GM18519 (cell line): ENCODE results near the gene PIP5K1C.
"Not testable (repeated sequence)": the region's sequence is repeated elsewhere in the genome, so short reads cannot be mapped to it uniquely, and the experiment has no call there.

Experiments
- ATAC-seq: cut with Tn5 transposase; IDR thresholded peaks from one replicate; pipeline ENCODE4 v1.9.1; 2021; ENCODE audit warnings: mild to moderate bottlenecking, moderate library complexity; ENCODE audit not compliant: unreplicated experiment, low FRiP score

PIP5K1C gene

DNA sequence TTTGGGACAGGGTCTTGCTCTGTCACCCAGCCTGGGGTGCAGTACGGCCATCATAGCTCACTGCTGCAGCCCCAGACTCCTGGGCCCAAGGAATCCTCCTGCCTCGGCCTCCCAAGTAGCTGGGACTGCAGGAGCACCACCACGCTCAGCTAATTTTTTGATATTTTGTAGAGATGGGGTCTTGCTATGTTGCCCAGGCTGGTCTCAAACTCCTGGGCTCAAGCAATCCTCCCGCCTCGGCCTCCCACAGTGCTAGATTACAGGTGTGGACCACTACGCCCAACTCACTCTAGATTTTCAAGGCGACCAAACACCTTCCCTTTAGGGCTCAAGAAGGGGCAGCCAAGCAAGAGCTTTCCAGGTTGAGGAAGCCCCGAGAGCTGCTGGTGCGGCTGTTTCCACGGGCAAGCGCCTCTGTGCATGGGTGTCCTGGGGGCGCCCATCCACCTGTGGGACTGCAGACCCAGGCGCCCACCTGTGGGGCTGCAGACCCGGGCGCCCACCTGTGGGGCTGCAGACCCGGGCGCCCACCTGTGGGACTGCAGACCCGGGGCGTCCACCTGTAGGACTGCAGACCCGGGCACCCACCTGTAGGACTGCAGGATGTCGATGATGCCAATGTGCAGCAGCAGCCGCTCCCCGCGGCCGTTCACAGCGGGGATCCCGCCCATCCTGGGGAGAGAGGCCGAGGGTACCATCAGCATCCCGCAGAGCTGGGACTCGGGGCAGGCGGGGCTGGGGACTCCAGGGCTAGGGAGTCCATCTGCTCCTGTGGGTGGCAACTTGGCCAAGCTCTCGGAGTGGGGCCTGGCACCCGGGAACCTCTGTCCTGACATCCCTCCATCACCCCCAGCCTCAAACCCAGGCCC, 52.0 kb downstream of the PIP5K1C start:
- no peak for ATAC-seq

DNA sequence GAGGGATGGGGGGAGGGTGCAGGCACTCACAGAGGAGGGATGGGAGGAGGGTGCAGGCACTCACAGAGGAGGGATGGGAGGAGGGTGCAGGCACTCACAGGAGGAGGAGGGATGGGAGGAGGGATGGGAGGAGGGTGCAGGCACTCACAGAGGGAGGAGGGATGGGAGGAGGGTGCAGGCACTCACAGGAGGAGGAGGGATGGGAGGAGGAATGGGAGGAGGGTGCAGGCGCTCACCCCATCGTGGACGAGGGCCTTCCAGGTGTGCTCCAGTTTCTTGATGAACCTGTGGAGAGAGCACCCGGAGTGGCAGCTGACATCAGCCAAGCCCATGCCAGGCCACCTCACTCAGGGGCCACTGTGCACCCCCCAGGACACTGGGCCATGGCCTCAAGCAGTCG, 53.2 kb downstream of the PIP5K1C start:
- not testable (repeated sequence) for ATAC-seq

DNA sequence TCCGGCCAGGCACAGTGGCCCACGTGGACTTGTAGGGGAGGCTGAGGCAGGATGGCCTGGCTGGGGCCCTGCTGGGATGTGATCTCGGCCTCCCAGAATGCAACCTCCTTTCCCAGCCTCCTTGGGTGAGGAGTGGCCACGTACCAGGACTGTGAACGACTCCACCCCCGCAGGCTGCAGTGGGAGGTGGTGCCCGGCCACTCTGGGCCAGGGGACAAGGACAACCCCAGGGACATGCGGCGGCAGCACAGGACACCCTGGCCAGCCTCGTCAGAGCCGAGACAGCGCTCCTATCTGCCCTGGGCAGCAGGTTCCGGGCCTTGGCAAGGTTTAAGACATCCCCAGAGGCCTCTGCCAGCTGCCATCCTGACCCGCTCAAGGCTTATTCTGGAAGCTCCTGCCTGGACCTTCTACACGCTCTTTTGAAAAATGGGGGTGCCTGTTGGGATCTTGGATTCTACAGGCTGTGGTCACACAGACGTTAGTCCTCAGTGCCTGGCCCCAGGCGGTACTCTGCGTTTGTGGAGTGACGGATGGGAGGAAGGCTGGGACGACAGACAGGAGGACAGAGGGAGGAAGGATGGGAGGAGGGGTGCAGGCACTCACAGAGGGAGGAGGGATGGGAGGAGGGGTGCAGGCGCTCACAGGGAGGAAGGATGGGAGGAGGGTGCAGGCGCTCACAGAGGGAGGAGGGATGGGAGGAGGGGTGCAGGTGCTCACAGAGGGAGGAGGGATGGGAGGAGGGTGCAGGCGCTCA, 53.8 kb downstream of the PIP5K1C start:
- no peak for ATAC-seq

DNA sequence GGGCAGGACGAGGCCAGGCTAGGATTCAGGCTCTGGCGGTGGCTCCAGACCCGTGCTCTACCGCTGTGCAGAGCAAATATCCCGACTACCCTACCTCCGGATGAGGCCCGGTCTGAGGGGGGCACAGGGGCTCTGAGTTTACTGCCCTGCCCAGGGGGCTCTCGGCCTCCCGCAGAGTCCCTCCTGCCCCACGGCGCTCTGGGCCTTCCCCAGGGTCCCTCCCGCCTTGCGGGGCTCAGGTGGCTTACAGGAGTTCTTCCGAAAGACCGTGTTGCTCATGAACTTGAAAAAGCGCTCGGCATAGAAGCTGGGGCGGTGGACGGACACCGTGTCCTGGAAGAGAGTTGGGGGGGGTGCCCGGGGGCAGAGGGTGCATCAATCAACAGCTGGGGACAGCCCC, 54.5 kb downstream of the PIP5K1C start:
- no peak for ATAC-seq

DNA sequence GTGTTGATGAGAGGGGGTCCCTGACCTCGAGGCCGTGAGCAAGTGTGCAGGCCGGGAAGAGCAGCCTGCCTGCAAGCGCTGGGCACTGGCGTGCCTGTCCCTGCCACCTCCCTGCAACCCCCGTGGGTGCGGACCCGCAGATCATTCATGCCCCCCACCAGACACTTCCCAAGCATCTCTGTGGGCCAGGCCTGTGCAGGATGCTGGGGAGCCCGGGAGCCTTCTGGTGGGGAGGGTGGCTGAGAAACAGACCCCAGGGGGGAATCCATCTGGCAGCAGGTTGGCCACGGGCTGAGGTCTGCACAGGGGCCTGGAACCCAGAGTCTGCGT, 55.2 kb downstream of the PIP5K1C start:
- no peak for ATAC-seq

DNA sequence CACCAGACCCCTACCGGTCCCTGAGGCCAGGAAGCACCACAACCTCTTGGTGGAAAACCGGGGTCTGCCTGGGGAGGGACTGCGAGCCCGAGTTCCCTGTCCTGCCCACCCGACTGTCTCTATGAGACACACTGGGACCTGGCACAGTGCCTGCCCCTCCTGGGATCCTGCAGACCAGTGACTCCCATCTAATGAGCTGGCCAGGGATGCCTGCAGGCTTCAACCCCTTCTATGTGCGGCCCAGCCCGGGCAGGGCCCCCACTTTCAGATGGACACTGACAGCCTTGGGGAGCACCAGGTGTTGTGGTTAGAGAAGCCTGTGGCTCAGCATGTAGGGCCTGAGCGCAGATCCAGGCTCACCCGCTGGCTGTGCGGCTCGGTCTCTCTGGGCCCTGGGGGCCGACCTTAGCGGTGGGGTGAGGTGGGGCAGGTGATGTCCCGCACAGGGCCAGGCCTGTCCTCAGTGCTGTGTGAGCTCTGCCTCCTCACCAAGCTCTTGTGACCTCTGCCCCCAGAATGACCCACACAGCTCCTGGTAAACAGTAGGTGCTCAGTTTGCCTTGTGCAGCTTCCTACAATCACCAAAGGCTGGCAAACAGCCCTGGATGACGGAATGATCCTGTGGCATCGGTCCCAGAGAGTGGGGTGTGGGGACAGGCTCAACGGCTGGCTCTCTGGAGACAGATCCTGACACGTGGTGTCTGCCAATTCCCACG, 55.8 kb downstream of the PIP5K1C start:
- ATAC-seq = no peak

DNA sequence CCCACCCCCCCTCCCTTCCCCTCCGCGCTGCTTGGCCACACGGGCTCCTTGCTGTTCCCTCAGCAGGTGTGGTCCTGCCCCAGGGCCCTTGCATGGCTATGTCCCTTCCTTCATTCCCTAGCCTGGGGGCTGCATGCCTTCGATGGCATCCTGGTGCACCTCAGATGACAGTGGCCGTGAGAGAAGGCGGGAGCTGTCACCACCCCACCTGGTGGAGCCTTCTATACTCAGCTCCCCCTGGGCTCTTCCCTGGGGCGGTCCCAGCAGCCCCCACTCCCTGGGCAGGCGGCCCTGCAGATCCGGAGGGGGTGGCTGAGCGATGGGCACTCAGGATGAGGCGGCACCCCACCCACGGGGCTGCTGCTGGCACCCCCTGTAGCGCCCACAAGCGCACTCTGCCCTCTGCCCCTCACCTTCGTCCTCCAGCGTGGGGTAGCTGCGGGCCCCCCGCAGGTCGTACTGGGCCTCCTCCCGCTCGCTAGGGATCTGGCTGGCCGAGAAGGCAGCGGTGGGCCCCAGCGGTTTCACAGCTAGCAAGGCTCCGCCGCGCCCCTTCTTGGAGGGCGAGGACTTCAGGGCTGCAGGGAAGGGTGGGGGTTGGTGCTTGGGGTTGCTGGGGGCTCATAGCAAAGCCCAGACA, 56.5 kb downstream of the PIP5K1C start:
- ATAC-seq = no peak

DNA sequence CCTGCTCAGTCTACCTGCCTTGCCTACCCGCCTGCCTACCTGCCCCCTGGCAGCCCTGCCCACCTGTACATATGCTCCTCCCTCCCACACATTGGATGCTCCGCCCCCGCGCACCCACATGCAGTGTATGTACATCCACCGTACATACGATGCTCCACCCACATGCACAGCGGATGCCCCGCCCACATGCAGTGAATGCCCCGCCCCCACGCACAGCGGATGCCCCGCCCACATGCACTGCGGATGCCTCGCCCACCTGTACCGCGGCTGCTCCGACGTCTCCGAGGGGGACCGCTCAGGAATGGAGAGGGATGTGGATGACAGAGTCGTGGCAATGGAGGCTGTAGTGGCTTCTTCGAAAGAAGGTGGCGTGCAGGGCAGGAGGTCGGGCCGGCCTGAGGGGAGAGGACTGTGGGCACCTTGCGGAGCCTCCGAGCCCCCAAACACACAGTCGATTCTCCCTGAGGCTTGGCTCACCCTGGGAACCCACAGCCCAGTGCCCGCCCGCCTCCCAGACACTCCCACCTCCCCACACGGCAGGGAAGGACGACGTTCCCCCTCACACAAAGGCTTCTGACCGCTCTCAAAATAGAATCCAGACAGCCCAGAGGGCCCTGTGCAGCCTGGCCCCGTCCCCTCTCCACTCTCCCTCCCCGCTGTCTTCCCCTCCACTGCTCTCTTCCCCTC, 57.1 kb downstream of the PIP5K1C start:
- no peak for ATAC-seq

DNA sequence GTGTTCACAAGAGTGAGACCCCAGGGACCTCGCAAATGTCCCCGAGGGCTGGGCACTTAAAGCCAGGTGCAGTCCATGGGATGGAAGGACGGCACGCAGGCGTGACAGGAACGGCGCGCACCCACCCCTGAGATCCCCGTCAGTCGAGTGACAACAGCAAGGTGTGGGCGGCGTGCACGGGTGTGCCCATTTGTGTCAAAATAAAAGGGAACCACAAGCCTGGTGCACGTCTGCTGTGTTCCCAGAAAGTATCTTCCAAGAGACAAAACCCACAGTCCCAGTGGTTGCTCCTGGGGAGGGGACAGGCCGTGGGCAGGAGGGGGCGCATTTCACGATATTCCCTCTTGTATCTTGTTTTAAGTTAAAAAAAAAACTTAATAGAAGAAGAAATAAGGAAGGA, 58.0 kb downstream of the PIP5K1C start:
- ATAC-seq = no peak

DNA sequence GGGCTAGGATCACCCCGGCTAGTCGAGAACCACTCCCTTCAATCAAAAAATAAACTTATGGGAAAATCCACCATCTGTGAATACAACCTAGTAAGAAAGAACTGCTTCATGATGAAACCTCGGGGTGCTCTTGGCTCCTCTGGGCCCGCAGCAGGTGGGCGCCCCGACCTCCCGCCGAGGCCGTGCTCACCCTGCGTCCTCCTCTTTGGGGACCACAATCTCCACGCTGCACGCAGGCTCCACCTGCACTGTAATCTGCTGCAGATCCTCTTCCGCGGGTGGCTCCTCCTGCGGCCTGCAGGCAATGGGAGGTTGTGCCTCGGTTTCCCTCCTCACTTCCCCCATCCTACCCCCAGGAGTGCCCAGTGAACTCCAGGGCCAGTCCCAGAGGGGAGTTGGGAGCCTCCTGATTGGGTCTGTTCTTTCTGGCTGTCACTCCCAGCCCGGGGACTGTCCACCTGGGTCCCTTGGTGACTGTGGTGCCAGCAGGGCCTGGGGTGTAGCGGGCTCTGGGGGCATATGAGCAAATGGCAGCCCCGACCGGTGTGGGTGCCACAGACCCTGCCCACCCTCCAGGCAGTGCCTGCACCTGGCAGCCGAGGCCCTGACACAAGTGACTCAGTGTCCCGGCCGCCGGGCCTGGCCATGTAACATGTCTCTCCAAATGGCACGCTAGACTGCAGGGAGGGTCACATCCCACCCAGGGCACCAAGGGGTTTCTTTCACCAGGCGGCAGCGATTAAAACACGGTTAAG, 58.6 kb downstream of the PIP5K1C start:
- no peak for ATAC-seq

DNA sequence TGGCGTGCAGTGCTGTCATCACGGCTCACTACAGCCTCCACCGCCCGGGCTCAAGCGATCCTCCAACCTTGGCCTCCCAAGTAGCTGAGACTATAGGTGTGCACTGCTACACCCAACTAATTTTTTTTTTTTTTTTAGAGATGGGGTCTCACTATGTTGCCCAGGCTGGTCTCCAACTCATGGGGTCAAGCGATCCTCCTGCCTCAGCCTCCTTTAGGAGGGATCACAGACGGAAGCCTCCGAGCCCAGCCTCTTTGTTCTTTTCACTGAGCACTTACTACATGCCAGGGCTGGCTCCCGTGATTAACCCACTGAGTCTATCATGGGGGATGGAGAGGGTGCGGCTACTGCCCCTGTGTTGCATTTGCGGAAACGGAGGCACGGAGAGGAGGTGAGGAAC, 60.8 kb downstream of the PIP5K1C start:
- ATAC-seq = no peak

DNA sequence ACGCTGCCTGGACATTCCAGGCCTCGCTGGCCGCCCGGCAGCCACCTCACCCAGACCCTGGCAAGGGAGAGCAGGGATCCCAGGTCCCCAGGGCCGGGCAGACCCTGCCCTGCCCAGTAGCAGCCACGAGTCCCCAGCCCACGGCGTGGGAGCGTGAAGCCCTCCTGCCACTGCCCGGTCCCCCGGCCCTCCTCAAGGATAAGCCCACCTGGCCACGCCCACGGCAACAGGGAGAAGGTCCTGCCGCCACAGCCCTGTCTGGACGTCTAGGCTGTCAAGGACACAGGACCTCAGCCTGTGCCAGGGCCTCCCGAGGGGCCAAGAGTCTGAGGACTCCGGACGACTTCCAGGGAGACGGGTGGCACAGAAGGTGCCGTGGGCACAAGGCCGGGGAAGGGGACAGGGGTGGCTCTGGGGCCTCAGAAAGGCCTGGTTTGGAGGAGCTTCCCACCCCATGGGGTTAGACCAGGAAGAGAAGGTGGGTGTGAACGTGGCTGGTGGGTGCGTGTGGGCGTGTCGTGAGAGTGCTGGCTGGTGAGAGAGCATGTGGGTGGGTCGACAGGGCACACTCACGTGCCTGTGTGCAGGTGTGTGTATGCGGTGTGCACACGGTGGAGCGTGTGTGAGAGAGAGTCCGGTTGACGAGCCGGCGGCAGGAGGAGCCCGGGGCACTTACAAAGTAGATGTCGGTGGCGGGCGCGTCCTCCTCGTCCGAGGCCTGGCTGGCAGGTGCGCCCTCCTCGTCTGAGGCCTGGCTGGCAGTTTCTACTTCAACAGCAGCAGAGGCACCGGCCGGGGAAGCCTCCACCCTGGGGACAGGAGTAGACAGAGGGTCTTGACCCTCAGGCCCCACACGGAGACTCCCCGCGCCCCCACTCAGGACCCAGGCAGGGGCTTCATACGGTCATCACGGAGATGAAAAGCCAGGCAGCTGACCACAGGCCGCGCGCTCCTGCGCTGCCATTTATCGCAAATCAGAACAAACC, 61.8 kb downstream of the PIP5K1C start:
- ATAC-seq = no peak

DNA sequence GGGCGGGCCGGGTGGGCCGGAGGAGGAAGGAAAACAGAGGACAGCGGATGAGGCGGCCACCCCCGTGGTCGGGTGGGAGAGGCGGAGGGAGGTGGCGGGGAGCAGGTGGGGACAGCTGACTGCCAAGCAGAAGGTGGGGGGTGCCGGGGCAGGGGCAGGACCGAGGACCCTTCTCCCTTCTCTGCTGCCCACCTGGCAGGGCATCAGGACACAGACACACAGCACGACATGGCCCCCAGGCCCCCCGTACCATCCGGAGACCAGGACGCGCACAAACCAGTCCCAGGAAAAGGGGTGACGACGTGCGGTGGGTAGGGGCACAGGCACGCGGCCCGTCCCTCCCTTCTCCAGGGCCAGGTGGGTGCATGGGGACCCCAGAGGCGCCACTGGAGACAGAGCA, 62.6 kb downstream of the PIP5K1C start:
- ATAC-seq = no peak

DNA sequence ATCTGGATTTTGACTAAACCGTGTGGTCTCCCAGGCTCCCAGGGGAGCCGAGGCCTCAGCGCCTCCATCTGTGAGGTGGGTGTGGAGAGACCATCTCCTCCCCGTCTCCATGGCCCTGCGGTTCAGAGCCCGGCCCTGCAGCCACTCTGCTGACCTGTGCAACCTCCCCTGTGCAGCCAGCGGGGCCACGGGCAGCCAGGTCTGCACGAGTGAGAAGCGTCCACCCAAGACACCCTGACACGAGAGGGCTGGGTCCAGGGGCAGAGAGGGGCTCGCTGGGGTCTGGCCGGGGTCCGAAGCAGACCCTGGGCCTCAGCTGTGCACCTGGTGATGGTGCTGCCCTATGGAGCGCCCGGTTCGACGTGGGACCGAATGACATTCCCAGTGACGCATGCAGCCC, 63.3 kb downstream of the PIP5K1C start:
- no peak for ATAC-seq

DNA sequence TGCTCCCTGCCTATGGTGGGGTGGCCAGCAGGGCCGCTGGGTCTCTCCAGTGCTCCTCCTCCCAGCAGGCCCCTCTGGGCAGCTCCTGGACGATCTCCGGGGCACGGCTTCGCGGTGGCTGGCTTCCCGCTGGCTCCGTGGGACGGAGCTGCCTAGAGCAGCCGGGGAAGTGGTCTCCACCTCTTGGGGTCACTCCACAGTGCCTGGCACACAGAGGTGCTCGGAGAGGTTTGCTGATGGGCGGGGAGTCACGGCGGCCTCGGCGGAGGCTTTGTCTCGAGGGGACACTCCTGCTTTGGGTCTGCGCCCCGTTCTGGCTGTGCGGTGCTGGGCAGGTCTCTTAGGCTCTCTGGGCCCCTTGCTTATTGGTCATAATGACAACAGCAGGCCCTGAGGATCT, 63.8 kb downstream of the PIP5K1C start:
- no peak for ATAC-seq

DNA sequence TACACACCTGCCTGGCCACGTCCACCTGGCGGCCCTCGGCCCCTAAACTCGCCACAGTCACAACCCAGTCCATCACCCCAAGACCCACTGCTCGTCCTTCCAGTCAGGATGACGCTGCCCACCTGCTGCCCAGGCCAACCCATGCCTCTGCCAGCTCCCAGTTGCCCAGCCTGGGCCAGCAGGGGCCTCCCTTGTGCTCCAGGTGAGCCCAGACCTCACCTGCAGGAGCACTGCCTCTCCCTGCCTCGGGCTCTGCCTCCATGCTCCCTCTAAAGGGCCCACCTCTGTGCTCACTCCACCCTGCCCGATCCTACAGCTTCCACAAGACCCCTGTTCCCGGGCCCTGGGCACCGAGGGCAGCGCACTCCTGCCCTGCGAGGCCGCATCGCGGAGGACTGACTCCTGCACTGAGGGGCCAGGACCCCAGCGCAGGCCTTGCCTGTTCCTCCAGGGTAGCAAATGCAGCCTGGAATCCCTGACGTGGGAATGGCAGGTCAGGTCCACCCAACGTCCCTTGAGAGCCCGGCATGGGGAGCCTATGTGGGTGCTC, 65.7 kb downstream of the PIP5K1C start:
- ATAC-seq = no peak

DNA sequence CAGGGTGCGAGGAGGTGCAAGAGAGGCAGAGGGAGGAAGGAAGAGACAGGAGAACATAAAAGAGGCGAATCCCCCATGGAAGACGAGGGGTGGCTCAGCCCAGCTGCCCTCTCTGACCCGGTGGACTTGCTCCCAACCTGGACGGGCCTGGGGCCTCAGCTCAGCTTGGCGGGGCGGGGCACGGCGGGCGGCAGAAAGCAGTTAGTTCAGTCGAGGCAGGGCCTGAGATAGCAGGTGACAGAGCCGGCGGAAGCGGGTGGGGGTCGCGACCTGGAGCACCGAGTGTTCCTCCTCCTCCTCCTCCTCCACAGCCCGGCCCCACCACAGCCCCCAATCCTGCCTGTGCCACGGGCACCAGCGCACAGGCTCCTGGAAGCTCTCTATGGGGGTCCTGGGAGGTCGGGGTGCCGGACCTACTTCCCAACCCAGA, 66.7 kb downstream of the PIP5K1C start:
- ATAC-seq = no peak
